CD4-positive, alpha-beta T cell (primary cell): ENCODE results near the gene ACER3. TPM values are rescaled to one million over a fixed set of nuclear protein-coding genes. Genes with fewer than 3 reads are reported as not detected.

Experiments
- ATAC-seq: fragments of 200-7000 bp; cut with Tn5 transposase; one replicate; pipeline ENCODE4 v1.10.0; 2022; ENCODE audit warnings: mild to moderate bottlenecking; ENCODE audit not compliant: poor library complexity
- CTCF ChIA-PET: fragments of 350-600 bp; sonication (Branson Sonifier 250); formaldehyde crosslinking; loops from one replicate; lab custom pipeline; 2021; ENCODE audit warnings: antibody characterized with exemption, inconsistent platforms; lab: Charles Lee
- POLR2A ChIA-PET: fragments of 350-600 bp; sonication (Branson Sonifier 250); formaldehyde crosslinking; loops from one replicate; lab custom pipeline; 2021; ENCODE audit warnings: antibody characterized with exemption, inconsistent platforms; lab: Charles Lee
- DNase-seq, 14 experiments: peaks; one replicate each; pipeline ENCODE4 v3.0.0-alpha.2; 2013 to 2020; ENCODE audit warnings: mixed read lengths in 2 of 14
- H3K27ac ChIP-seq, 2 donors: one replicate each; pipeline versions ENCODE4 v1.5.1 to v1.7.0; 2013; ENCODE audit warnings: low read length in 2 of 2, low read depth in 1 of 2, mild to moderate bottlenecking in 1 of 2
- H3K27me3 ChIP-seq, 2 experiments: 1 replicate in 1 of 2; 2 replicates in 1 of 2; pipeline versions ENCODE4 v1.6.1 to v1.7.0; 2013; ENCODE audit warnings: low read length in 2 of 2, control low read depth in 1 of 2, mild to moderate bottlenecking in 1 of 2, moderate library complexity in 1 of 2; ENCODE audit not compliant: insufficient read depth in 2 of 2, control insufficient read depth in 1 of 2
- H3K36me3 ChIP-seq: one replicate; pipeline ENCODE4 v1.6.1; 2013; ENCODE audit warnings: low read length, control low read depth; ENCODE audit not compliant: insufficient read depth
- H3K4me1 ChIP-seq: one replicate; pipeline ENCODE4 v1.6.1; 2013; ENCODE audit warnings: low read length, control low read depth; ENCODE audit not compliant: insufficient read depth
- H3K4me3 ChIP-seq: one replicate; pipeline ENCODE4 v1.5.1; 2013; ENCODE audit warnings: mild to moderate bottlenecking, low read length, moderate library complexity
- H3K9me3 ChIP-seq, 2 experiments: 1 replicate in 1 of 2; 2 replicates in 1 of 2; pipeline versions ENCODE4 v1.6.1 to v1.7.0; 2013; ENCODE audit warnings: low read length in 2 of 2, mild to moderate bottlenecking in 2 of 2, control low read depth in 1 of 2, moderate library complexity in 1 of 2; ENCODE audit not compliant: control insufficient read depth in 1 of 2, insufficient read depth in 1 of 2
- H3K27ac Mint-ChIP-seq: one replicate; pipeline ENCODE4 v1.8.0; 2020; ENCODE audit warnings: mixed read lengths
- H3K27me3 Mint-ChIP-seq: one replicate; pipeline ENCODE4 v1.8.0; 2021; ENCODE audit warnings: mixed read lengths
- H3K36me3 Mint-ChIP-seq: one replicate; pipeline ENCODE4 v1.8.0; 2021; ENCODE audit warnings: low read depth, mixed read lengths
- H3K4me1 Mint-ChIP-seq: one replicate; pipeline ENCODE4 v1.8.0; 2021; ENCODE audit warnings: low read depth, mixed read lengths
- H3K4me3 Mint-ChIP-seq: one replicate; pipeline ENCODE4 v1.8.0; 2020; ENCODE audit warnings: mild to moderate bottlenecking, mixed read lengths
- H3K9me3 Mint-ChIP-seq: one replicate; pipeline ENCODE4 v1.8.0; 2020; ENCODE audit warnings: mixed read lengths
- CTCF ChIP-seq: fragments of 200-600 bp; IDR thresholded peaks from one replicate; pipeline ENCODE4 v1.8.0; 2022; ENCODE audit warnings: antibody characterized with exemption, mild to moderate bottlenecking
- intact Hi-C, 2 experiments: fragments of 100-400 bp; cut with DNase I in 1 of 2; cut with micrococcal nuclease in 1 of 2; formaldehyde crosslinking; loops; one replicate each; pipeline versions ENCODE4 v1.15.1 to v1.9.0; 2023 to 2025; cut with DNase I, micrococcal nuclease
- total RNA-seq, 174 experiments: library from RNA in 2 of 174; stranded (reverse) in 2 of 174; gene quantifications; one replicate each; pipeline ENCODE4 v1.2.3 and lab custom pipeline; 2021 to 2026

Gene ACER3
- total RNA-seq, 2 experiments from 2014 or later = 6.4 to 7.0 TPM

GRCh38 chr11:77069969-77070582 lies 209.4 kb downstream of the ACER3 start:
- CTCF ChIA-PET = no interaction called here
- H3K9me3 ChIP-seq = no peaks in the 10 kb centered on the region
- no peak overlapping the region for H3K27ac Mint-ChIP-seq
- H3K27ac ChIP-seq = no peak overlapping the region
- no peak for DNase-seq
- no peaks in the 10 kb centered on the region for H3K27me3 ChIP-seq
- POLR2A ChIA-PET = no interaction called here
- no peaks in the 10 kb centered on the region for H3K27me3 Mint-ChIP-seq
- intact Hi-C loops = loop anchor here in 1 of 2 experiments (10.0 kb wide), 2 partner anchors 405 to 1505 kb away; partner anchors contain the start of genes NARS2 and PAK1
- peaks cover 31% of the 10 kb centered on the region for H3K4me1 Mint-ChIP-seq
- H3K4me3 Mint-ChIP-seq = peak overlapping the region; percentile 30
- H3K36me3 Mint-ChIP-seq = no peaks in the 10 kb centered on the region
- no peak for ATAC-seq
- H3K4me1 ChIP-seq = peaks cover 39% of the 10 kb centered on the region
- no peak overlapping the region for H3K4me3 ChIP-seq
- H3K9me3 Mint-ChIP-seq = no peaks in the 10 kb centered on the region
- TF ChIP-seq CTCF = no peak
- H3K36me3 ChIP-seq = no peaks in the 10 kb centered on the region

GRCh38 chr11:77071077-77071476 lies 210.4 kb downstream of the ACER3 start:
- Histone ChIP-seq H3K4me1 (peaks cover 36% of the 10 kb centered on the region), H3K27ac (no peak overlapping the region), H3K4me3 (no peak overlapping the region), H3K36me3 (no peaks in the 10 kb centered on the region), H3K9me3 (no peaks in the 10 kb centered on the region), H3K27me3 (no peaks in the 10 kb centered on the region)
- intact Hi-C loops = no loop called here
- Mint-ChIP-seq H3K27ac (no peak overlapping the region), H3K4me3 (no peak overlapping the region), H3K9me3 (no peaks in the 10 kb centered on the region), H3K4me1 (peaks cover 25% of the 10 kb centered on the region), H3K27me3 (no peaks in the 10 kb centered on the region), H3K36me3 (no peaks in the 10 kb centered on the region)
- CTCF ChIA-PET = no interaction called here
- no peak for TF ChIP-seq CTCF
- DNase-seq = peak in 1 of 14 experiments; percentile 2
- ATAC-seq = no peak
- POLR2A ChIA-PET = no interaction called here

GRCh38 chr11:77071671-77072605 lies 211.2 kb downstream of the ACER3 start:
- Mint-ChIP-seq H3K4me3 (no peak overlapping the region), H3K27me3 (no peaks in the 10 kb centered on the region), H3K4me1 (peaks cover 25% of the 10 kb centered on the region), H3K27ac (no peak overlapping the region), H3K36me3 (no peaks in the 10 kb centered on the region), H3K9me3 (no peaks in the 10 kb centered on the region)
- Histone ChIP-seq H3K27ac (no peak overlapping the region), H3K4me3 (no peak overlapping the region), H3K27me3 (no peaks in the 10 kb centered on the region), H3K4me1 (peaks cover 31% of the 10 kb centered on the region), H3K9me3 (no peaks in the 10 kb centered on the region), H3K36me3 (no peaks in the 10 kb centered on the region)
- ChIA-PET POLR2A (interaction anchor here (1.0 kb wide), 1 partner anchor 10 kb away, joined by 4 read pairs; no protein-coding TSS in a partner anchor), CTCF (no interaction called here)
- intact Hi-C loops = no loop called here
- peak in 1 of 14 experiments; percentile 19 for DNase-seq
- TF ChIP-seq CTCF = no peak
- no peak for ATAC-seq
